IMR-90 (cell line): ENCODE results near the gene XPO6. TPM values are rescaled to one million over a fixed set of nuclear protein-coding genes. Genes with fewer than 3 reads are reported as not detected.
A peak's percentile ranks its signal among the peaks of the same experiment; 100 is the strongest.

Experiments used
- ATAC-seq: fragments of 200-7000 bp; cut with Tn5 transposase; 2 replicates; pipeline ENCODE4 v1.9.1; 2020; ENCODE audit warnings: low read depth, mild to moderate bottlenecking, moderate library complexity
- BruUV-seq: library from RNA; stranded (reverse); fragments of 400-500 nt; replicated peaks from 2 replicates; lab custom pipeline; 2021; lab: Mats Ljungman, UMichigan
- CTCF ChIA-PET: fragments of 300-600 bp; formaldehyde crosslinking; extraction: SDS; loops from one replicate; lab custom pipeline; 2021; ENCODE audit warnings: antibody characterized with exemption; lab: Yijun Ruan, JAX
- POLR2A ChIA-PET: fragments of 300-600 bp; sonication (Branson Sonifier 250); formaldehyde crosslinking; loops from one replicate; lab custom pipeline; 2022; ENCODE audit warnings: antibody characterized with exemption; ENCODE audit not compliant: unreplicated experiment; lab: Charles Lee
- DNase-seq: peaks from one replicate; pipeline ENCODE4 v3.0.0; 2013
- H2AFZ ChIP-seq: replicated peaks from 2 replicates; pipeline ENCODE3; 2013; ENCODE audit warnings: low read length, mild to moderate bottlenecking; ENCODE audit not compliant: poor library complexity
- H2AK5ac ChIP-seq: 2 replicates; pipeline ENCODE4 v1.6.1; 2013; ENCODE audit warnings: low read depth, low read length, inconsistent platforms
- H2AK9ac ChIP-seq: replicated peaks from 2 replicates; pipeline ENCODE3; 2013; ENCODE audit warnings: mild to moderate bottlenecking, low read depth, low read length, moderate library complexity; ENCODE audit not compliant: poor library complexity
- H2BK120ac ChIP-seq: 2 replicates; pipeline ENCODE4 v1.6.1; 2013; ENCODE audit warnings: low read depth, low read length, inconsistent platforms
- H2BK15ac ChIP-seq: 3 replicates; pipeline ENCODE4 v1.6.1; 2013; ENCODE audit warnings: low read depth, low read length, inconsistent platforms
- H2BK20ac ChIP-seq: 2 replicates; pipeline ENCODE4 v1.6.1; 2013; ENCODE audit warnings: low read depth, mild to moderate bottlenecking, inconsistent platforms, low read length, moderate library complexity
- H2BK5ac ChIP-seq: 2 replicates; pipeline ENCODE4 v1.6.1; 2013; ENCODE audit warnings: mild to moderate bottlenecking, low read depth, low read length, inconsistent platforms; ENCODE audit not compliant: poor library complexity, severe bottlenecking
- H3K14ac ChIP-seq: replicated peaks from 2 replicates; pipeline ENCODE4 v1.6.1; 2013; ENCODE audit warnings: low read depth, low read length, inconsistent platforms
- H3K18ac ChIP-seq: 2 replicates; pipeline ENCODE4 v1.6.1; 2013; ENCODE audit warnings: low read depth, low read length, control low read depth
- H3K23ac ChIP-seq: 2 replicates; pipeline ENCODE4 v1.6.1; 2013; ENCODE audit warnings: low read depth, low read length, inconsistent platforms
- H3K27ac ChIP-seq: 2 replicates; pipeline ENCODE4 v1.5.1; 2013; ENCODE audit warnings: mild to moderate bottlenecking, control low read depth, low read length; ENCODE audit not compliant: insufficient read depth
- H3K27me3 ChIP-seq: 2 replicates; pipeline ENCODE4 v1.6.1; 2013; ENCODE audit warnings: low read length; ENCODE audit not compliant: control insufficient read depth, insufficient read depth
- H3K36me3 ChIP-seq: 2 replicates; pipeline ENCODE4 v1.6.1; 2013; ENCODE audit warnings: low read length, mixed read lengths; ENCODE audit not compliant: control insufficient read depth, insufficient read depth
- H3K4ac ChIP-seq: 2 replicates; pipeline ENCODE4 v1.6.1; 2013; ENCODE audit warnings: low read depth, low read length, inconsistent platforms
- H3K4me1 ChIP-seq: 2 replicates; pipeline ENCODE4 v1.6.1; 2013; ENCODE audit warnings: low read length, mixed read lengths; ENCODE audit not compliant: control insufficient read depth, insufficient read depth
- H3K4me2 ChIP-seq: 2 replicates; pipeline ENCODE4 v1.6.1; 2013; ENCODE audit warnings: low read depth, mild to moderate bottlenecking, control low read depth, low read length, moderate library complexity
- H3K4me3 ChIP-seq: 2 replicates; pipeline ENCODE4 v1.5.1; 2013; ENCODE audit warnings: low read depth, mild to moderate bottlenecking, control low read depth, low read length, moderate library complexity; ENCODE audit not compliant: insufficient read depth
- H3K56ac ChIP-seq: 2 replicates; pipeline ENCODE4 v1.6.1; 2013; ENCODE audit warnings: low read length, inconsistent platforms; ENCODE audit not compliant: insufficient read depth; ENCODE audit errors: extremely low read depth
- H3K79me1 ChIP-seq, 2 experiments: 2 replicates each; pipeline ENCODE4 v1.6.1; 2013; ENCODE audit warnings: low read length in 2 of 2, inconsistent platforms in 1 of 2, low read depth in 1 of 2
- H3K9ac ChIP-seq: 2 replicates; pipeline ENCODE4 v1.6.1; 2013; ENCODE audit warnings: low read depth, low read length, control low read depth
- H3K9me1 ChIP-seq: 2 replicates; pipeline ENCODE4 v1.6.1; 2013; ENCODE audit warnings: low read length, inconsistent platforms; ENCODE audit not compliant: insufficient read depth
- H3K9me3 ChIP-seq: 2 replicates; pipeline ENCODE4 v1.6.1; 2013; ENCODE audit warnings: low read length; ENCODE audit not compliant: control insufficient read depth, insufficient read depth
- H4K20me1 ChIP-seq: 2 replicates; pipeline ENCODE4 v1.6.1; 2013; ENCODE audit warnings: low read length, inconsistent platforms; ENCODE audit not compliant: insufficient read depth
- H4K5ac ChIP-seq: 2 replicates; pipeline ENCODE4 v1.6.1; 2013; ENCODE audit warnings: mild to moderate bottlenecking, low read depth, low read length, control low read depth
- H4K8ac ChIP-seq, 2 experiments: 2 replicates each; pipeline ENCODE4 v1.6.1; 2013; ENCODE audit warnings: low read depth in 2 of 2, low read length in 2 of 2, control low read depth in 1 of 2, inconsistent platforms in 1 of 2
- H4K91ac ChIP-seq: 2 replicates; pipeline ENCODE4 v1.6.1; 2013; ENCODE audit warnings: low read depth, low read length, inconsistent platforms; ENCODE audit not compliant: insufficient read depth
- BHLHE40 ChIP-seq: fragments of 150-350 bp; IDR thresholded peaks from 2 replicates; pipeline ENCODE4 v1.6.1; 2016; ENCODE audit warnings: mild to moderate bottlenecking, low read depth, low read length
- FOS ChIP-seq: fragments of 150-350 bp; IDR thresholded peaks from 2 replicates; pipeline ENCODE4 v1.6.1; 2016; ENCODE audit warnings: low read depth, low read length
- RAD21 ChIP-seq: IDR thresholded peaks from 2 replicates; pipeline ENCODE4 v1.6.1; 2012; ENCODE audit warnings: low read length, improper control_type of control experiment
- RCOR1 ChIP-seq: IDR thresholded peaks from 2 replicates; pipeline ENCODE4 v1.6.1; 2012; ENCODE audit warnings: mild to moderate bottlenecking, low read length, improper control_type of control experiment; ENCODE audit not compliant: insufficient replicate concordance
- RFX5 ChIP-seq: IDR thresholded peaks from 2 replicates; pipeline ENCODE4 v1.8.0; 2012; ENCODE audit warnings: low read depth, mild to moderate bottlenecking, low read length, moderate library complexity
- SMC3 ChIP-seq: fragments of 150-350 bp; IDR thresholded peaks from 2 replicates; pipeline ENCODE4 v1.6.1; 2016; ENCODE audit warnings: low read depth, mild to moderate bottlenecking, antibody characterized with exemption, low read length, moderate library complexity
- USF2 ChIP-seq: fragments of 150-350 bp; IDR thresholded peaks from 2 replicates; pipeline ENCODE4 v1.6.1; 2017; ENCODE audit warnings: mild to moderate bottlenecking, antibody characterized with exemption, low read length, low read depth
- WGBS, 2 experiments: methylation state at CpG; one replicate each; pipeline versions ENCODE4 v1.1.5 to v1.1.7; 2013; ENCODE audit warnings: missing lambda C conversion rate in 2 of 2; ENCODE audit not compliant: insufficient read length in 1 of 2; ENCODE audit errors: extremely low coverage in 2 of 2; 5-methylcytosine and 5-hydroxymethylcytosine counted together
- dilution Hi-C: fragments of 300-500 bp; cut with HindIII; formaldehyde crosslinking; loops from one replicate; pipeline ENCODE4 v1.14.3; 2018; ENCODE audit warnings: low sequenced_read_pairs; ENCODE audit not compliant: unreplicated experiment
- in situ Hi-C: fragments of 300-500 bp; cut with MboI; formaldehyde crosslinking; loops from 3 replicates; pipeline ENCODE4 v1.14.3; 2019; ENCODE audit warnings: low sequenced_read_pairs, inconsistent platforms, mixed read lengths
- intact Hi-C: fragments of 100-400 bp; cut with micrococcal nuclease; formaldehyde crosslinking; loops from 2 replicates; pipeline ENCODE4 v1.10.0; 2022
- polyA plus RNA-seq, 3 experiments: library from polyadenylated mRNA; depleted of rRNA; stranded (reverse); fragments of >200 nt; gene quantifications; 2 replicates each; pipeline ENCODE4 v1.2.3, GENCODE V29; 2012; ENCODE audit warnings: low replicate concordance in 1 of 3
- total RNA-seq: library from RNA; depleted of rRNA; stranded (reverse); fragments of >200 nt; gene quantifications from 2 replicates; pipeline ENCODE4 v1.2.3, GENCODE V29; 2012
- TF ChIP-seq, protein P1 (sequence below): conservative IDR thresholded peaks from 2 replicates; pipeline ENCODE4 v1.5.1; 2012; ENCODE audit warnings: mild to moderate bottlenecking, low read depth, low read length, improper control_type of control experiment

XPO6 gene
- total and polyA plus RNA-seq, 2 of the 4 experiments (the other 2 are of a cell fraction): 108 to 184 TPM

GRCh38 chr16:28195859-28196258 is 15.9 kb downstream of the XPO6 start:
- Histone ChIP-seq H3K36me3 (peaks cover 25% of the 10 kb centered on the region), H3K9me3 (no peaks in the 10 kb centered on the region), H2AK9ac (no peak overlapping the region), H3K18ac (peak overlapping the region; percentile 31; the same call in 1 of the 2 replicates), H3K4me2 (no peak overlapping the region), H3K9ac (no peak overlapping the region), H4K91ac (0 out of 2 replicates have a peak overlapping the region, but pooled peaks have one; percentile 4), H3K9me1 (peaks cover 26% of the 10 kb centered on the region), H2AFZ (no peak overlapping the region), H2AK5ac (no peak overlapping the region), H3K27me3 (no peaks in the 10 kb centered on the region), H3K4me3 (no peak overlapping the region), H4K8ac (peak overlapping the region; percentile 26 to 99; a peak in 2 of 4 replicates), H4K20me1 (peaks cover 34% of the 10 kb centered on the region), H2BK5ac (peak overlapping the region; percentile 99), H2BK120ac (0 out of 2 replicates have a peak overlapping the region, but pooled peaks have one; percentile 35), H3K27ac (no peak overlapping the region; the same call in 1 of the 2 replicates), H3K4ac (peak overlapping the region; percentile 11; the same call in 1 of the 2 replicates), H4K5ac (peak overlapping the region; percentile 71; the same call in 1 of the 2 replicates), H3K79me1 (peaks cover 21 to 57% of the 10 kb centered on the region in 2 experiments), H3K14ac (no peak overlapping the region; the same call in 1 of the 2 replicates), H3K56ac (no peak overlapping the region), H3K23ac (no peak overlapping the region), H2BK20ac (peak overlapping the region; percentile 28; the same call in 1 of the 2 replicates), H2BK15ac (no peak overlapping the region; the same call in 2 of the 3 replicates), H3K4me1 (peaks cover 34% of the 10 kb centered on the region)
- WGBS, 2 experiments: 100% methylated on average over 2 of the region's 2 CpGs; no CpG with 5 or more reads in 1 of the 2 experiments
- no peak for ATAC-seq
- dilution Hi-C loops: no loop called here
- BruUV-seq: no TSS peak
- DNase-seq: no peak
- ChIA-PET POLR2A (no interaction called here), CTCF (no interaction called here)
- in situ Hi-C loops: no loop called here
- intact Hi-C loops: no loop called here
- TF ChIP-seq USF2 (no peak), RAD21 (no peak), FOS (no peak), SMC3 (no peak), RFX5 (no peak), RCOR1 (no peak), BHLHE40 (no peak)
- TF ChIP-seq, protein P1, sequence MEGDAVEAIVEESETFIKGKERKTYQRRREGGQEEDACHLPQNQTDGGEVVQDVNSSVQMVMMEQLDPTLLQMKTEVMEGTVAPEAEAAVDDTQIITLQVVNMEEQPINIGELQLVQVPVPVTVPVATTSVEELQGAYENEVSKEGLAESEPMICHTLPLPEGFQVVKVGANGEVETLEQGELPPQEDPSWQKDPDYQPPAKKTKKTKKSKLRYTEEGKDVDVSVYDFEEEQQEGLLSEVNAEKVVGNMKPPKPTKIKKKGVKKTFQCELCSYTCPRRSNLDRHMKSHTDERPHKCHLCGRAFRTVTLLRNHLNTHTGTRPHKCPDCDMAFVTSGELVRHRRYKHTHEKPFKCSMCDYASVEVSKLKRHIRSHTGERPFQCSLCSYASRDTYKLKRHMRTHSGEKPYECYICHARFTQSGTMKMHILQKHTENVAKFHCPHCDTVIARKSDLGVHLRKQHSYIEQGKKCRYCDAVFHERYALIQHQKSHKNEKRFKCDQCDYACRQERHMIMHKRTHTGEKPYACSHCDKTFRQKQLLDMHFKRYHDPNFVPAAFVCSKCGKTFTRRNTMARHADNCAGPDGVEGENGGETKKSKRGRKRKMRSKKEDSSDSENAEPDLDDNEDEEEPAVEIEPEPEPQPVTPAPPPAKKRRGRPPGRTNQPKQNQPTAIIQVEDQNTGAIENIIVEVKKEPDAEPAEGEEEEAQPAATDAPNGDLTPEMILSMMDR: no peak
